22Rv1 (cell line): ENCODE results near the gene ZNF548.

ENCODE experiments used
- H3K27ac ChIP-seq: fragments of 450-650 bp; 2 replicates; pipeline ENCODE4 v1.5.1; 2017
- CTCF ChIP-seq: fragments of 450-650 bp; IDR thresholded peaks from 2 replicates; pipeline ENCODE4 v1.5.1; 2017; ENCODE audit warnings: mild to moderate bottlenecking
- ZFX ChIP-seq: fragments of 450-650 bp; IDR thresholded peaks from 2 replicates; pipeline ENCODE4 v1.6.1; 2017; ENCODE audit warnings: antibody characterized with exemption, borderline replicate concordance

ZNF548 gene

GRCh38 chr19:57452307-57452706 is 62.7 kb downstream of the ZNF548 start:
- no peak overlapping the region for H3K27ac ChIP-seq
- no peak for TF ChIP-seq CTCF
- no peak for TF ChIP-seq ZFX
